Cardiac fibroblast (primary cell): ENCODE results near the gene PLA2G4E.

Experiments used
- DNase-seq, 2 donors: peaks; one replicate each; pipeline versions ENCODE4 v3.0.0 to v3.0.0-alpha.2; 2010; ENCODE audit warnings: low read depth in 2 of 2
- H3K4me3 ChIP-seq, 2 donors: replicated peaks in 1 of 2; 1 replicate in 1 of 2; 2 replicates in 1 of 2; pipeline ENCODE4 v1.5.1; 2011; ENCODE audit warnings: low read depth in 2 of 2, low read length in 2 of 2, mild to moderate bottlenecking in 2 of 2, moderate library complexity in 1 of 2
- TF ChIP-seq, protein P1 (sequence below): IDR thresholded peaks from one replicate; pipeline ENCODE4 v1.5.1; 2011; ENCODE audit warnings: low read depth, mild to moderate bottlenecking, low read length, inconsistent platforms

PLA2G4E gene

DNA sequence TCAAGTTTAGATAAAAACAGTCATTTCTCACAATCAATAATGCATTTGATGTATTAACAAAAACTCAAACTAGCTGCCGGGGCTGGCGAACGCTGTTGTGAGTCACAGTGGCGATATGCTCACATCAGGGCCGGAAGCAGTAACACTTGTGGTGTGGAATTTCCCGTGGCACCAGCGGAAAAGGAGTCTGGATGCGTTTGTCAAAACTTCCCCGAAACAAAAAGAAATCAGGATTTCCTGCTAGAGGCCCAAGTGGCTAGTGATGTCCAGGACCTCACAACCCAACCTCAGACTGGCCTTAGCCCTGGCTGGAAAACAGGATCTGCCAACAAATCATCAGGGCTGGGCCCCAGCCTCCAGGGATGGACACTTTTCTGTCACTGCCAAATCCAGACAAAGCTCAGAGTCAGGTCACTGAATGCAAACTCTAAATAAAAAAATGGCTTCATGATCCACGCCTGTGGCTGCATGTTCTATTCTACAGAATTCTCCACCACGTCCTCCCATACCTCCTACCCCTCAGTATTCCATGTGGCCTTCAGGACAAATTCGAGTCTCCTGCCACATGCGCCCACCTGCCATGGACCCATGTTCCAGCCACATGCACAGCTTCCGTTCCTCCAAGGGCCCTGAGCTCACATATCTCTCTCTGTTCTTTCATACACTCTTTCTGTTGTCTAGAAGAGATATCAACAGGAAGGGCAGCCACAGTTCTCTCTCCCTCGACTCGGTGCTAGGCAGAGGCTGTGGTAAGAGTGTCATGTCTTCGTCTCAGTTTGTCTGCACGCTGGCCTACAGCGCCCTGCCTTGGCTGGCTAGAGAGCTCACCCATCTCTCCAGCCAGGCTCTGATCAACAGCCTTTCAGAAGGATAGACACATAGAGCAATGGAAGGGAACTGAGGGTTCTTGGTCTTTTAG lies 83.9 kb downstream of the PLA2G4E start:
- peak; percentile 53 to 68 for DNase-seq
- TF ChIP-seq, protein P1, sequence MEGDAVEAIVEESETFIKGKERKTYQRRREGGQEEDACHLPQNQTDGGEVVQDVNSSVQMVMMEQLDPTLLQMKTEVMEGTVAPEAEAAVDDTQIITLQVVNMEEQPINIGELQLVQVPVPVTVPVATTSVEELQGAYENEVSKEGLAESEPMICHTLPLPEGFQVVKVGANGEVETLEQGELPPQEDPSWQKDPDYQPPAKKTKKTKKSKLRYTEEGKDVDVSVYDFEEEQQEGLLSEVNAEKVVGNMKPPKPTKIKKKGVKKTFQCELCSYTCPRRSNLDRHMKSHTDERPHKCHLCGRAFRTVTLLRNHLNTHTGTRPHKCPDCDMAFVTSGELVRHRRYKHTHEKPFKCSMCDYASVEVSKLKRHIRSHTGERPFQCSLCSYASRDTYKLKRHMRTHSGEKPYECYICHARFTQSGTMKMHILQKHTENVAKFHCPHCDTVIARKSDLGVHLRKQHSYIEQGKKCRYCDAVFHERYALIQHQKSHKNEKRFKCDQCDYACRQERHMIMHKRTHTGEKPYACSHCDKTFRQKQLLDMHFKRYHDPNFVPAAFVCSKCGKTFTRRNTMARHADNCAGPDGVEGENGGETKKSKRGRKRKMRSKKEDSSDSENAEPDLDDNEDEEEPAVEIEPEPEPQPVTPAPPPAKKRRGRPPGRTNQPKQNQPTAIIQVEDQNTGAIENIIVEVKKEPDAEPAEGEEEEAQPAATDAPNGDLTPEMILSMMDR = no peak
- H3K4me3 ChIP-seq = no peak overlapping the region

- TF ChIP-seq, protein P1 = no peak
- H3K4me3 ChIP-seq = no peak overlapping the region
- DNase-seq = no peak
Measured at GRCh38 chr15:41936155-41936554, 84.7 kb downstream of the PLA2G4E start.

- no peak for DNase-seq
- H3K4me3 ChIP-seq = no peak overlapping the region
- TF ChIP-seq, protein P1 = no peak
Measured at GRCh38 chr15:41935566-41936020, 85.2 kb downstream of the PLA2G4E start.

GRCh38 chr15:41934843-41935242 lies 86.0 kb downstream of the PLA2G4E start:
- DNase-seq = peak in 1 of 2 donors; percentile 22
- TF ChIP-seq, protein P1 = no peak
- H3K4me3 ChIP-seq = no peak overlapping the region

DNA sequence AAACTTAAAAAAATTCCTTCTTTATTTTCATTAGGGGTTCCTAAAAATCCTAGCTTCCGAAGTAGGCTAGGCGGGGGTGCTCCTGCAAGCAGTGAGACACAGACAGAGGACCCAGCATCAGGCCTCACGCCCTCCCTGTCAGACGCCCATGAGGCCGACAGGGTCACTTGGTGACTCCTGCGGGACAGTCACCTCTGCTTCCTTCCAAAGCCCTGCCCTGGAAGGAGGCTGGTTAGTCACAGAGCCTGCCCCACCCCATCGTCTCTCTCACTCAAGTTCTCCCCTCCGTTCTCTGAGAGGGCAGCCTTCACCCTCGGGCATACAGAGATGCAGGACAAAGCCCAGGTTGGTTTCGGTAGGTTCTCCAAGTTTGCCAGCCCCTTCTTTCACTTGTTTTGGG lies 87.1 kb downstream of the PLA2G4E start:
- TF ChIP-seq, protein P1 = no peak
- DNase-seq = peak in 1 of 2 donors; percentile 46
- H3K4me3 ChIP-seq = no peak overlapping the region

DNA sequence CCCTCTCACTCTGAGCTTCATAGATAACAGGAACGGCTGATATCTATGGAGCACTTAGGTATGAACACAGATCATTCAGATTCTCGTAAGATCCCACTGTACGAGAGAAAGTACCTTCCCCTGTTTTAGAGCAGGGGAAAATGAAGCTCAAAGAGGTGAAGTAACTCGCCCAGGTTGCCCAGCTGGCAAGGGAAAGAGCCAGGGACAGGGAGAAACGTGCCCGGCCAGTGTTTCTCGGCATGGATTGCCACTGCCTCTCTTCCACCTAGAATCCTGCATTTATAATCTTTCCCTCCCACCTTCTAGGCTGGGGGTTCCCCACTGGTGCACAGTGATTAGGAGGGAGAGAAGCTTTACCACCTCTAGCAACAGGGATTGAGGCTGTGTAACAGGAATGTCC lies 87.5 kb downstream of the PLA2G4E start:
- no peak overlapping the region for H3K4me3 ChIP-seq
- no peak for DNase-seq
- TF ChIP-seq, protein P1 = no peak
